GM19328 (cell line): ENCODE results near the gene TRIM28.
A peak's percentile ranks its signal among the peaks of the same experiment; 100 is the strongest.
"Not testable (repeated sequence)": the region's sequence is repeated elsewhere in the genome, so short reads cannot be mapped to it uniquely, and the experiment has no call there.

Source experiments
- ATAC-seq: cut with Tn5 transposase; IDR thresholded peaks from one replicate; pipeline ENCODE4 v1.9.1; 2021; ENCODE audit warnings: mild to moderate bottlenecking, moderate library complexity; ENCODE audit not compliant: unreplicated experiment

TRIM28 gene

GRCh38 chr19:58543826-58544590 lies at the start of gene TRIM28:
Gene TRIM28, plus strand, starts transcription at chr19:58544064. Its CDS starts 694 bp downstream, at chr19:58544758.
- peak; percentile 82 for ATAC-seq

- no peak for ATAC-seq
Observed at GRCh38 chr19:58497634-58498170, 46.2 kb upstream of the TRIM28 start.

- ATAC-seq = no peak
Observed at GRCh38 chr19:58498316-58499020, 45.4 kb upstream of the TRIM28 start.

- ATAC-seq = peak; percentile 94
Observed at GRCh38 chr19:58499021-58499927, 44.6 kb upstream of the TRIM28 start.

- no peak for ATAC-seq
Observed at GRCh38 chr19:58500242-58500641, 43.6 kb upstream of the TRIM28 start.

GRCh38 chr19:58507602-58508223 lies 36.2 kb upstream of the TRIM28 start:
- ATAC-seq = not testable (repeated sequence)

GRCh38 chr19:58509731-58510083 lies 34.2 kb upstream of the TRIM28 start:
- ATAC-seq = no peak

GRCh38 chr19:58510084-58510862 lies 33.6 kb upstream of the TRIM28 start:
- no peak for ATAC-seq

- no peak for ATAC-seq
Observed at GRCh38 chr19:58511353-58512208, 32.3 kb upstream of the TRIM28 start, which contains the start of gene SLC27A5. Gene SLC27A5, minus strand, starts transcription at chr19:58511992. Its CDS starts 37 bp downstream, at chr19:58511955.

- no peak for ATAC-seq
Observed at GRCh38 chr19:58513213-58513693, 30.6 kb upstream of the TRIM28 start.

- peak; percentile 78 for ATAC-seq
Observed at GRCh38 chr19:58513694-58514563, 29.9 kb upstream of the TRIM28 start.

- no peak for ATAC-seq
Observed at GRCh38 chr19:58514564-58515022, 29.3 kb upstream of the TRIM28 start.

- no peak for ATAC-seq
Observed at GRCh38 chr19:58515259-58515658, 28.6 kb upstream of the TRIM28 start.

GRCh38 chr19:58516246-58516836 lies 27.5 kb upstream of the TRIM28 start:
- ATAC-seq = no peak

- no peak for ATAC-seq
Observed at GRCh38 chr19:58516964-58517833, 26.7 kb upstream of the TRIM28 start.
